T47D (cell line): ENCODE data around the gene ANO1.

Source experiments
- DNase-seq, 2 experiments: peaks; one replicate each; pipeline versions ENCODE4 v3.0.0 to v3.0.0-alpha.2; 2011 to 2012; ENCODE audit warnings: low read depth in 1 of 2, low spot score in 1 of 2
- JUND ChIP-seq: IDR thresholded peaks from 2 replicates; pipeline ENCODE4 v1.6.1; 2012; ENCODE audit warnings: low read depth
- in situ Hi-C: cut with HindIII; loops from 2 replicates; pipeline ENCODE4 v1.10.0; 2016; ENCODE audit warnings: low sequenced_read_pairs, low pct_unique_long_range_greater_than_20kb

The ANO1 gene

DNA sequence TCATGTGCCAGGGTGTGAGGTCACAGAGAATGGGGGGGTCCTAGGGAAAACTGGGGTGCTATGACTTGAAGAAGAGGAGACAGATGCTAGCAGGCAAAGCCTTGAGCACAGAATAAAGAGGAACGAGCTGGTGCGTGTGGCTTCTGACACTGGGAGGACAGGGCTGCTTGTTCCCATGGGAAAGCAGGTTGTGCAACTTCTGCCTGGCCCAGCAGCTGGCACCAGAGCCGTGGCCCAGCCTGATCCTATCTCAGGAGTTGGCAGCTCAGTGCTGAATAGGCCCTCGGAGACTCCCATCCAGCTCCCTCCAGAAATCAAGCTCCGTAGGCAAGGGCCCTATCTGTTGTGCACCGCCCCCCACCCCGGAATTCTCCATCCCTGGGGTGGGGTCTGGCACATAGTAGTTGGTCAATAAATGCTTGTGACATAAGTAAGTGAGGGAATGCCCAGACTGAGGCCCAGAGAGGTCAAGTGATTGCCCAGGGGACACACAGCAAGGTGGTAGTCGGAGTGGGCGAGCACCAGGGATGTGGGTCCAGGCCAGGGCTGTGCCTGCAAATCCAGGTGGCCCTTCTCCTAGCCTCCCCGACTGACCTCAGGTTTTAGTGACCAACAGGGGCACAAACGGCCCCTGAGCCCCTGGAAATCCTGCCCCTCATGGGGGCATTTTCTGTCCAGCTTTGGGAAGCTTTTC is 105.5 kb downstream of the ANO1 start:
- DNase-seq = peak; percentile 95 to 97
- no peak for TF ChIP-seq JUND
- in situ Hi-C loops = no loop called here

DNA sequence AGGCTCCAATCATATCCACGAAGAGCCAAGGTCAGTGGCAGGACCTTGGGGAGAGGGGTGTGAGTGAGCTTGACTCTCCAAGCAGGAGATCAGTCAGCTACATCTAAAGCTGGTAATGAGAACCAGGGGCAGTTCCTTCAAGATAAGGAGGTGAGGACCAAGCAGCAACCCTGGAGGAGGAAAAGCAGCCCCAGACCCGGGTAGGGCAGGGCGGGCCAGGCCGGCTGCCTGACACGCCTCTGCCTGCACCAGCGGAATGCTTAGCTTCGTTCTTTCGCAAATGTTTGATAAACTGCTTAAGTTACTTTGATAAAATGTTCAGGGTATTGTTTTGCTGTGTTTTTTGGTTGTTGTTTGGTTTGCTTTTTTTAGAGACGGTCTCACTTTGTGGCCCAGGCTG is 106.3 kb downstream of the ANO1 start:
- in situ Hi-C loops = no loop called here
- DNase-seq = no peak
- no peak for TF ChIP-seq JUND

DNA sequence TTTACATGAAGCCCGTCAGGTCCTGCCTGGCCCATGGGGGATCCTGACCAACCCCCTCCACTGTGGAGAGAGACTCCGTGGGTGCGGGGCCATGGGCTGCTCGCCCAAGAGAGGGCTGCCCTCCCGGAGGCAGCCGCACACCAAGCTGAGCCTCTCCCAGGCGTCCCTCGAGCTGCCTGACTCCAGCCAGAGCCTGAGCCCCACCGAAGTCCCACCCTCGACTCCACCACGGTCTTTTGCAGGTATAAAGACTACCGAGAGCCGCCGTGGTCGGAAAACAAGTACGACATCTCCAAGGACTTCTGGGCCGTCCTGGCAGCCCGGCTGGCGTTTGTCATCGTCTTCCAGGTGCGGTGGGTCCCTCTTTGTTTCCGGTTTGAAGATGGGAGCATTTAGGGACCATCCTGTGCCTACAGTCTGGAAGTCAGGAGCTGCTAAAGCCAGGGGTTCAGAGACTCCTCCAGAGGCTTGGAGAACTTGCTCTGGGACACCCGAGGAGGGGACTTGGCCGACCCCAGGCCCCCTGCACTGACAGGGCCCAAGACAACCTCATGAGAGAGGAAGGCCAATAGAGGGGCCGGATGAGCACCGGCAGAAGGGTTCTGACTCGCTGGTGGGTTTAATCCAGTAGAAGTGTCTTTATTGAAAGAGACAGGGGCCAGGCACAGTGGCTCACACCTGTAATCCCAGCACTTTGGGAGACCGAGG is 107.4 kb downstream of the ANO1 start:
- DNase-seq = no peak
- TF ChIP-seq JUND = no peak
- in situ Hi-C loops = no loop called here

GRCh38 chr11:70186420-70186819 is 108.3 kb downstream of the ANO1 start:
- in situ Hi-C loops = no loop called here
- TF ChIP-seq JUND = no peak
- DNase-seq = no peak

DNA sequence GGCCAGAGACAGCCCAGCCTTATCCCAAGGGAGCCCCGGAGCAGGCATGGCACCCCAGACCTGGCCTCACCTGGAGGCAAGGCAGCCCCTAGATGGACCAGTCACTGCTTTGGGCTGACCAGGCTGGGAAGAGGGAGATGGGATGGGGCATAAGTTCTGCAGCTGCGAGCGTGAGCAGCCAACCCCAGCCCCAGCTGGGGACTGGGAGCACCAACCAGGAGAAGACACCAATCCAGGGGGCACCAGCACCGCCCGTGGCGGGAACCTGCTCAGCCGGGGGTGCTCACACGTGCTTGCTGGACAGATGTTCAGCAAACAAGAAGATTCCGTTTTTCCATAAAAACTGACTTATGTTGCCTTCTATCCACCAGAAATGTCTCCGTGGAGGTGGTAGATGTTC is 108.8 kb downstream of the ANO1 start:
- TF ChIP-seq JUND = no peak
- in situ Hi-C loops = no loop called here

GRCh38 chr11:70187771-70188170 is 109.7 kb downstream of the ANO1 start:
- in situ Hi-C loops = no loop called here
- no peak for DNase-seq
- no peak for TF ChIP-seq JUND

More for the DNA sequence above, 108.8 kb downstream of the ANO1 start:
- no peak for DNase-seq

DNA sequence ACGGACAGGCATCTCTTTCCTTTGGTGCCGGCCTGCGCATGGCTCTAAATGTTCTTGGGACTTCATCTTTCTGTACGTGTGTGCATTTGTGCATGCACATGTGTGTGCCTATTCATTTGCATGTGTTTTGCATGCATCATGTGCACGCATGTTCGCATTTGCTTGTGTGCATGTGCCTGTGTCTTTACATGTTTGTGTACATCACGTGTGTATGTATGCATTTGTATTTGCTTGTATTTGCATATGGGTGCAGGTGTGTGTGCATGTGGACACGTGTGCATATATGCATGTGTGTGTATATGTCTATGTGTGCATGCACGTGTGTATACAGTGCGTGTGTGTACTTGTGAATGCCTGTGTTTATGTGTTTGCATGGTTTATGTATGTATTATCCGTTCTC is 111.5 kb downstream of the ANO1 start:
- DNase-seq = no peak
- TF ChIP-seq JUND = no peak
- in situ Hi-C loops = no loop called here

GRCh38 chr11:70191495-70192140 is 113.5 kb downstream of the ANO1 start:
- TF ChIP-seq JUND = no peak
- in situ Hi-C loops = no loop called here
- DNase-seq = peak; percentile 85 to 87

DNA sequence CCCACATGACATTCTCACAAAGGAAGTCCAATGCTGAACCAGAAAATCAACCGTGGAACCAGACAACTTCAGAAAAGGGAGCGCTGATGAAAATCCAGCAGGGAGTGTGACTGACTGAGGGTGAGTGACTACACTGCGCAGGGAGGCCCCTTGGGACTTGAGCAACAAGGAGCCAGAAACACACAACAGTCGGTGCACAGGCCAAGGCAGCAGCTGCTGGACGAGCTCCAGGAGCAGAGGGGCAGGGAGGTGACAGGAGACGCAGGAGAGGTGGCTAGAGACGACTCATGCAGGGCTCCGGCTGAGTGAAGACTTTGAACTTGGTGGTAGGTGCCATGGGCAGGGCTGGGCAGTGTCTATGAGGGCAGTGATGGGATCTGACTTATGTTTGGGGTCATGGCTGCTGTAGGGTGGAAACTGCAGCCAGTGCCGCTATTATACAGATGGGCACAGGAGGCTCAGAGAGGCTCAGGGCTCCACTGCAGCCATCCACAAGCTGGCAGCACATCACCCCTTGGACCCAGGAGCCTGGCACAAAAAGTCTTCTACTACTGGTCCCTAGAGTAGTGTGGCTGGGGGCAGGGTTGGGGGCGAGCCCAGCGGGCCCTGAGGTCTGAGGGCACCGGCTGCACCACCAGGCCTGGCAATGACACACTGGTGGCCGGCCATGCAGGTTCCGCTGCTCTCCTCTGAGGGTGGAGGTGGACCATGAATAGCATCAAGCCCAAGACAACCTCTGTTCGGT is 114.7 kb downstream of the ANO1 start:
- in situ Hi-C loops = no loop called here
- no peak for DNase-seq

GRCh38 chr11:70193411-70194292 is 115.5 kb downstream of the ANO1 start:
- DNase-seq = no peak
- in situ Hi-C loops = no loop called here
- no peak for TF ChIP-seq JUND

More for the DNA sequence above, 114.7 kb downstream of the ANO1 start:
- TF ChIP-seq JUND = no peak

DNA sequence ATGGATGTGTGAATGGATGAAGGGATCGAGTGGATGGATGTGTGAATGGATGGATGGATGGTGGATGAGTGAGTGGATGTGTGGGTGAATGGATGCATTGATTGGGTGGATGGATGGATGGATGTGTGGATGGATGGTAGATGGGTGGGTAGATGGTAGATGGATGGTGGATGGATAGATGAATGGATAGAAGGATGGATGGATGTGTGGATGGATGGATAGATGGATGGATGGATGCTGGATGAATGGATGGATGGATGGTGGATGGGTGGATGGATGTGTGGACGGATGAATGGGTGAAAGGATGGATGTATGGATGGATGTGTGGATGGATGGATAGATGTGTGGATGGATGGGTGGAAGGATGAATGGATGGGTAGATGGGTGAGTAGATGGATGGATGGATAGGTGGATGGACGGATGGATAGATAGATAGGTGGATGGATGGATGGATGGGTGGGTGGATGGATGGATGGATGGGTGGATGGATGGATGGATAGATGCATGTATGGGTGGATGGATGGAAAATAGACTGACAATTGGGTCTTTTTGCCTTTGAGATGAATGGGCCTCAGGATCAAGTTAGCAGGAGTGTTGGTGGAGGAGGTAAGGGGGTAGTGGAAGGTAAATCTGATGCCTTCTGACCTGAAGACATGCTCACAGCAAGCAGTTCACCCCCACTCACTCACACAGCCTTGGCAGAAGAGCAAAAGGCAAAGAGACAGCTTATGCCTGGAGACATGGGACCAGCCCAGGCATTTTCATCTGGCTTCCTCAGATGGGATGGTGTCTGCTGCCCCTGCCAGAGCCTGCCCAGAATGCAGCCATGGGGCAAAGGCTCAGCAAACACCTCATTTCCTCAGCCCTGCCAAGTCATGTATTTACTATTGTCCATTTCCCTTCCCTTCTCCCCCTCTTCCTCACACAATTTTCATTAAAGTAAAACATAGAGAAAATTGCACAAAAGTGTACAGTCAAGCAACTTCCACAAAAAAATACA is 117.0 kb downstream of the ANO1 start:
- TF ChIP-seq JUND = no peak
- in situ Hi-C loops = no loop called here

More for the DNA sequence above, 117.0 kb downstream of the ANO1 start:
- DNase-seq = peak in 1 of 2 experiments; percentile 19
